Neuronal stem cell (in vitro differentiated cells): ENCODE results near the gene SIGLEC10.

Experiments used
- DNase-seq: peaks from one replicate; pipeline ENCODE4 v3.0.0-alpha.2; 2013; ENCODE audit warnings: low spot score
- H2AFZ ChIP-seq: one replicate; pipeline ENCODE4 v1.6.1; 2013; ENCODE audit warnings: mild to moderate bottlenecking, low read length, inconsistent platforms
- H2AK5ac ChIP-seq: 2 replicates; pipeline ENCODE4 v1.6.1; 2013; ENCODE audit warnings: low read depth, mild to moderate bottlenecking, inconsistent platforms, low read length, moderate library complexity, mixed read lengths
- H2BK120ac ChIP-seq: 2 replicates; pipeline ENCODE4 v1.6.1; 2013; ENCODE audit warnings: low read depth, mild to moderate bottlenecking, inconsistent platforms, low read length, moderate library complexity, mixed read lengths
- H2BK12ac ChIP-seq: one replicate; pipeline ENCODE4 v1.6.1; 2013; ENCODE audit warnings: low read length, inconsistent platforms
- H2BK15ac ChIP-seq: 2 replicates; pipeline ENCODE4 v1.6.1; 2013; ENCODE audit warnings: mild to moderate bottlenecking, low read length, inconsistent platforms, mixed read lengths
- H2BK5ac ChIP-seq: one replicate; pipeline ENCODE4 v1.6.1; 2013; ENCODE audit warnings: inconsistent platforms, mild to moderate bottlenecking, low read length, moderate library complexity
- H3K14ac ChIP-seq: one replicate; pipeline ENCODE4 v1.6.1; 2013; ENCODE audit warnings: low read length, inconsistent platforms
- H3K18ac ChIP-seq: 2 replicates; pipeline ENCODE4 v1.6.1; 2013; ENCODE audit warnings: low read length, inconsistent platforms
- H3K23ac ChIP-seq: 2 replicates; pipeline ENCODE4 v1.6.1; 2013; ENCODE audit warnings: low read depth, mild to moderate bottlenecking, mixed read lengths, low read length, inconsistent platforms; ENCODE audit not compliant: poor library complexity
- H3K27ac ChIP-seq: replicated peaks from 3 replicates; pipeline ENCODE4 v1.5.1; 2013; ENCODE audit warnings: low read length, inconsistent platforms
- H3K27me3 ChIP-seq, 3 experiments: 2 replicates each; pipeline ENCODE4 v1.6.1; 2013; ENCODE audit warnings: low read length in 3 of 3, mild to moderate bottlenecking in 2 of 3, inconsistent platforms in 1 of 3, low read depth in 1 of 3, mixed read lengths in 1 of 3, moderate library complexity in 1 of 3; ENCODE audit not compliant: control insufficient read depth in 3 of 3, insufficient read depth in 3 of 3
- H3K36me3 ChIP-seq, 2 donors: replicated peaks in 1 of 2; 2 replicates each; pipeline ENCODE4 v1.6.1; 2013; ENCODE audit warnings: low read length in 2 of 2; ENCODE audit not compliant: control insufficient read depth in 2 of 2, insufficient read depth in 2 of 2
- H3K4ac ChIP-seq: 2 replicates; pipeline ENCODE4 v1.6.1; 2013; ENCODE audit warnings: inconsistent platforms, mild to moderate bottlenecking, low read length, moderate library complexity
- H3K4me1 ChIP-seq, 2 donors: 1 replicate in 1 of 2; 2 replicates in 1 of 2; pipeline ENCODE4 v1.6.1; 2013; ENCODE audit warnings: low read length in 2 of 2, low read depth in 1 of 2; ENCODE audit not compliant: control insufficient read depth in 2 of 2, insufficient read depth in 1 of 2
- H3K4me2 ChIP-seq: one replicate; pipeline ENCODE4 v1.6.1; 2013; ENCODE audit warnings: mild to moderate bottlenecking, low read length, inconsistent platforms; ENCODE audit not compliant: insufficient read depth, poor library complexity, severe bottlenecking
- H3K4me3 ChIP-seq, 2 donors: 2 replicates each; pipeline ENCODE4 v1.5.1; 2013; ENCODE audit warnings: low read length in 2 of 2, mild to moderate bottlenecking in 2 of 2, inconsistent platforms in 1 of 2, moderate library complexity in 1 of 2
- H3K79me1 ChIP-seq: one replicate; pipeline ENCODE4 v1.6.1; 2013; ENCODE audit warnings: low read depth, mild to moderate bottlenecking, inconsistent platforms, low read length, moderate library complexity
- H3K9ac ChIP-seq: one replicate; pipeline ENCODE4 v1.6.1; 2013; ENCODE audit warnings: mild to moderate bottlenecking, low read depth, low read length, inconsistent platforms; ENCODE audit not compliant: poor library complexity
- H3K9me3 ChIP-seq, 2 donors: replicated peaks in 1 of 2; 2 replicates each; pipeline versions ENCODE3 to v1.6.1; 2013; ENCODE audit warnings: low read length in 2 of 2, mild to moderate bottlenecking in 2 of 2, inconsistent platforms in 1 of 2, low read depth in 1 of 2, mixed read lengths in 1 of 2, moderate library complexity in 1 of 2; ENCODE audit not compliant: control insufficient read depth in 2 of 2, insufficient read depth in 1 of 2
- H4K8ac ChIP-seq: one replicate; pipeline ENCODE4 v1.6.1; 2013; ENCODE audit warnings: low read depth, mild to moderate bottlenecking, inconsistent platforms, low read length, moderate library complexity
- H4K91ac ChIP-seq: one replicate; pipeline ENCODE4 v1.6.1; 2013; ENCODE audit warnings: low read length, low read depth, mild to moderate bottlenecking, inconsistent platforms; ENCODE audit not compliant: poor library complexity
- WGBS, 2 donors: extraction: QIAGEN DNeasy Blood & Tissue Kit; methylation state at CpG; one replicate each; pipeline ENCODE4 v1.1.7; 2013; ENCODE audit warnings: missing lambda C conversion rate in 2 of 2, mixed read lengths in 1 of 2; ENCODE audit not compliant: insufficient read length in 2 of 2, insufficient replicate concordance in 1 of 2; ENCODE audit errors: extremely low coverage in 2 of 2; 5-methylcytosine and 5-hydroxymethylcytosine counted together

Gene SIGLEC10

DNA sequence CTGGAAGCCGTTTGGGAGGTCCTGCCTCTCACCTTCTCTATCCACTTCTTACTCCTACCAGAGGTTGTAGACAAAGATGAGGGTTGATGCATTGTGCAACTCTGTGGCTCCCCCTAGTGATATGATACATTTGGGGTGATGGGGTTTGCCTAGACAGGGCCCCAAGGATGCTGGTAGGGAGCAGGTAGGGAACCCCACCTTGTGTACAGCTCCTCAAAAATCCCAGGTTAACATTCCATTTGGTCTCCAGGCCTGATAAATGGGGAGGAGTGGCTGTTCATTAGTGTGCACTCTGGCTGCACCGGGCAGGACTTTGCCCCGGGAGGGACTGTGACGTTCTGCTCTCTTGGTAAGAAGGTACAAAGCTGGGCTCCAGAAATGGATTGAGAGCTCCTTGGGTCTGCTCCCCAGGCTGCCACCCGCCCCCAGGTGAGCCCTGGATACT lies 21.6 kb upstream of the SIGLEC10 start:
- Histone ChIP-seq H3K79me1 (no peaks in the 10 kb centered on the region), H3K27me3 (peaks cover 0 to 25% (median 2%) of the 10 kb centered on the region in 3 experiments), H3K36me3 (no peaks in the 10 kb centered on the region), H3K4me3 (no peak overlapping the region), H3K9ac (no peak overlapping the region), H4K91ac (no peak overlapping the region), H3K9me3 (no peaks in the 10 kb centered on the region), H2BK12ac (no peak overlapping the region), H3K4me2 (no peak overlapping the region), H2AFZ (no peak overlapping the region), H3K4me1 (no peaks in the 10 kb centered on the region), H3K4ac (no peak overlapping the region), H2AK5ac (no peak overlapping the region), H3K14ac (no peak overlapping the region), H3K23ac (no peak overlapping the region), H2BK5ac (no peak overlapping the region), H2BK120ac (no peak overlapping the region), H4K8ac (no peak overlapping the region), H3K18ac (peak overlapping the region; percentile 8), H2BK15ac (no peak overlapping the region), H3K27ac (no peak overlapping the region)
- WGBS, 2 donors = no CpG with 5 or more reads among the region's 5 CpGs
- DNase-seq = no peak

DNA sequence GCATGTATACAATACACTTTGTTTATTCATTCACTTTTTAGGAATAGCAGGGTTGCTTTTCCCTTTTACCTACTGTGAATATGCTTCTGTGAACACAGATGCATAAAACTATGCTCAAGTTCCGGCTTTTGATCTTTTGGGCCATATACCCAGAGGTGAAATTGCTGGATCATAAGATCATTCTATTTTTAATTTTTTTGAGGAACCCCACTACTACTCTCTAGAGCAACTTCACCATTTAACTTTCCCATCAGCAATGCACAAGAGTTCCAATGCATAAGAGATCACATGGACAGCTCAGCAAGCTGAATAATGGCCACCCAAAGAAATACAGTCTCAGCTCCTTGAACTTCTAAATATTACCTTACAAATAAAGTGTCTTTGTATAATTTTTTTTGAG lies 17.0 kb upstream of the SIGLEC10 start:
- no peak overlapping the region for H3K9ac ChIP-seq
- H3K4me2 ChIP-seq = no peak overlapping the region
- no peaks in the 10 kb centered on the region for H3K4me1 ChIP-seq
- no peak overlapping the region for H2BK120ac ChIP-seq
- no peak overlapping the region for H3K23ac ChIP-seq
- H4K91ac ChIP-seq = no peak overlapping the region
- H2BK12ac ChIP-seq = no peak overlapping the region
- H3K27me3 ChIP-seq = peaks cover 0 to 5% (median 2%) of the 10 kb centered on the region in 3 experiments
- H3K14ac ChIP-seq = no peak overlapping the region
- H2BK15ac ChIP-seq = no peak overlapping the region
- H3K36me3 ChIP-seq = no peaks in the 10 kb centered on the region
- H3K9me3 ChIP-seq = no peaks in the 10 kb centered on the region
- H2AK5ac ChIP-seq = no peak overlapping the region
- H4K8ac ChIP-seq = no peak overlapping the region
- H3K27ac ChIP-seq = no peak overlapping the region
- no peak overlapping the region for H2BK5ac ChIP-seq
- H3K4me3 ChIP-seq = no peak overlapping the region
- no peaks in the 10 kb centered on the region for H3K79me1 ChIP-seq
- no peak overlapping the region for H3K18ac ChIP-seq
- no peak for DNase-seq
- H2AFZ ChIP-seq = no peak overlapping the region
- no CpG with 5 or more reads among the region's 1 CpG for WGBS, 2 donors
- no peak overlapping the region for H3K4ac ChIP-seq

DNA sequence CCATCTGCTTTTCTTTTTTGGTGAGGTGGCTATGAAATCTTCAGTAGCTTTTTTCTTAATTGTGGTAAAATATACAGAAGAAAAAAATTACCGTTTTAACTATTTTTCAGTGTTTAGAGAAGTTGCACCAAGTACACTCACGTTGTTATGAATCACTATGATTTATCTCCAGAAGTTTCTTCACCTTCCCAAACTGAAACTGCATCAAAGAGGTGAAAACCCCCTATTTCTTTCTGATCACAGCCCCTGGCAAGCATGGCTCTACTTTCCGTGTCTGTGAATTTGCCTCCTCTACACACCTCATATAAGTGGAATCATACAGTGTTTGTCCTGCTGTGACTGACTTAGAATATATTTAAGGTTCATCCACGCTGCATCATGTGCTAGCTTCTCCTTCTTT lies 15.6 kb upstream of the SIGLEC10 start:
- no peak overlapping the region for H3K14ac ChIP-seq
- no peak overlapping the region for H2BK120ac ChIP-seq
- H2BK5ac ChIP-seq = no peak overlapping the region
- no peaks in the 10 kb centered on the region for H3K79me1 ChIP-seq
- no peak overlapping the region for H3K23ac ChIP-seq
- no peak overlapping the region for H2AFZ ChIP-seq
- H2AK5ac ChIP-seq = no peak overlapping the region
- H3K18ac ChIP-seq = no peak overlapping the region
- H3K4me1 ChIP-seq = no peaks in the 10 kb centered on the region
- no peak overlapping the region for H2BK12ac ChIP-seq
- H4K8ac ChIP-seq = no peak overlapping the region
- H3K4me2 ChIP-seq = no peak overlapping the region
- H3K4ac ChIP-seq = no peak overlapping the region
- no peak overlapping the region for H3K27ac ChIP-seq
- H3K36me3 ChIP-seq = no peaks in the 10 kb centered on the region
- WGBS, 2 donors = no CpG with 5 or more reads among the region's 4 CpGs
- peaks cover 0 to 12% (median 0%) of the 10 kb centered on the region in 3 experiments for H3K27me3 ChIP-seq
- no peak overlapping the region for H3K4me3 ChIP-seq
- no peak overlapping the region for H4K91ac ChIP-seq
- no peak for DNase-seq
- H2BK15ac ChIP-seq = no peak overlapping the region
- H3K9me3 ChIP-seq = no peaks in the 10 kb centered on the region
- no peak overlapping the region for H3K9ac ChIP-seq

DNA sequence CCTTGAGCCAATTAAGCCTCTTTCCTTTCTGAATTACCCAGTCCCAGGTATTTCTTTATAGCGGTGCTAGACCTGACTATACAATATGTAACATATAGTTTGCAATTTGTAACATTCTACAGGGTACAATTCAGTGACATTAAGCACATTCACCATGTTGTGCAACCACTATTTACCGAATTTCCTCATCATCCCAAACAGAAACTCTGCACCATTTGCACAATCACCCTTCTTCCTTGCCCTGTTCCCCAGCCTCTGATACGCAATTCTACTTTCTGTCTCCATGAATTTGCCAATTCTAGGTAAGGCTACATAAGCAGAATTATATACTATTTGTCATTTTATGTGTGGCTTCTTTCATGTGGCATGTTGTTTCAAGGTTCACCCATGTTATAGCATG lies 13.7 kb upstream of the SIGLEC10 start:
- no peak overlapping the region for H3K4me2 ChIP-seq
- no peak overlapping the region for H2BK15ac ChIP-seq
- no peak overlapping the region for H2BK120ac ChIP-seq
- H2AFZ ChIP-seq = no peak overlapping the region
- no peak overlapping the region for H3K27ac ChIP-seq
- H3K4ac ChIP-seq = no peak overlapping the region
- H3K4me1 ChIP-seq = no peaks in the 10 kb centered on the region
- no peak overlapping the region for H2BK12ac ChIP-seq
- no peaks in the 10 kb centered on the region for H3K9me3 ChIP-seq
- no peaks in the 10 kb centered on the region for H3K36me3 ChIP-seq
- H2BK5ac ChIP-seq = no peak overlapping the region
- WGBS, 2 donors = no CpG with 5 or more reads among the region's 3 CpGs
- no peaks in the 10 kb centered on the region for H3K79me1 ChIP-seq
- H3K27me3 ChIP-seq = peaks cover 0 to 11% (median 0%) of the 10 kb centered on the region in 3 experiments
- no peak overlapping the region for H3K9ac ChIP-seq
- no peak overlapping the region for H4K8ac ChIP-seq
- H2AK5ac ChIP-seq = no peak overlapping the region
- H3K18ac ChIP-seq = no peak overlapping the region
- no peak overlapping the region for H3K4me3 ChIP-seq
- H4K91ac ChIP-seq = no peak overlapping the region
- H3K23ac ChIP-seq = no peak overlapping the region
- H3K14ac ChIP-seq = no peak overlapping the region
- no peak for DNase-seq
